Right lobe of liver (tissue), 6 donors: ENCODE results near the gene CFAP20DC. TPM values are rescaled to one million over a fixed set of nuclear protein-coding genes. Genes with fewer than 3 reads are reported as not detected.

ENCODE experiments used
- ATAC-seq, 4 donors: fragments of 200-7000 bp; cut with Tn5 transposase; one replicate each; pipeline ENCODE4 v1.9.1; 2020; ENCODE audit warnings: mild to moderate bottlenecking in 4 of 4, moderate library complexity in 4 of 4
- DNase-seq, 3 donors: peaks; one replicate each; pipeline ENCODE4 v3.0.0-alpha.2; 2020
- H3K27ac ChIP-seq, 3 donors: fragments of 200-600 bp; one replicate each; pipeline ENCODE4 v1.8.0; 2022
- H3K27me3 ChIP-seq, 2 donors: fragments of 200-600 bp; one replicate each; pipeline ENCODE4 v1.8.0; 2022
- H3K36me3 ChIP-seq, 4 donors: fragments of 200-600 bp; sonication (generic) in 1 of 4; one replicate each; pipeline versions ENCODE4 v1.5.1 to v1.8.0; 2017 to 2022; ENCODE audit warnings: control low read depth in 1 of 4
- H3K4me1 ChIP-seq, 4 donors: fragments of 200-600 bp; sonication (generic) in 1 of 4; one replicate each; pipeline versions ENCODE4 v1.5.1 to v1.8.0; 2017 to 2022; ENCODE audit warnings: control low read depth in 1 of 4
- H3K4me3 ChIP-seq, 3 donors: fragments of 200-600 bp; one replicate each; pipeline ENCODE4 v1.8.0; 2022
- H3K9me3 ChIP-seq, 4 donors: fragments of 200-600 bp; sonication (generic) in 1 of 4; one replicate each; pipeline versions ENCODE4 v1.5.1 to v1.8.0; 2017 to 2022; ENCODE audit warnings: control low read depth in 1 of 4
- CTCF ChIP-seq, 4 donors: fragments of 200-600 bp in 3 of 4; fragments of 450-650 bp in 1 of 4; IDR thresholded peaks; one replicate each; pipeline versions ENCODE4 v1.5.1 to v1.8.0; 2016 to 2022; ENCODE audit warnings: antibody characterized with exemption in 4 of 4, mild to moderate bottlenecking in 2 of 4
- POLR2A ChIP-seq: fragments of 450-650 bp; IDR thresholded peaks from one replicate; pipeline ENCODE4 v1.6.1; 2017; ENCODE audit warnings: antibody characterized with exemption, mild to moderate bottlenecking
- WGBS: methylation state at CpG from one replicate; pipeline ENCODE4 v1.1.6; 2018; ENCODE audit warnings: low coverage, low lambda C conversion rate; ENCODE audit not compliant: insufficient coverage; ENCODE audit errors: missing lambda C conversion rate; 5-methylcytosine and 5-hydroxymethylcytosine counted together
- intact Hi-C, 2 donors: fragments of 100-400 bp; cut with DNase I; formaldehyde crosslinking; loops; one replicate each; pipeline versions ENCODE4 v1.11.2 to v1.14.1; 2022
- total RNA-seq, 6 experiments: library from RNA; depleted of rRNA in 2 of 6; stranded (reverse); fragments of >200 nt in 2 of 6; fragmentation: NEBNext Ultra II Directional in 3 of 6; extraction: Animal tissue kit (Norgen Biotek cat#: 25700) in 3 of 6; gene quantifications; one replicate each; pipeline versions ENCODE4 v1.1.0 to v1.2.4, GENCODE V29; 2016 to 2023
- donor health status: DM: no; HTN: yes; CAD: no.
- donor health status: DM: no; HTN: no; CAD: no.
- donor health status: DM: no; HTN: no; CAD: no.
- donor health status: DM: no; HTN: yes; CAD: no.
- donor health status: DM: no; HTN: yes; CAD: no.

CFAP20DC gene
- total RNA-seq, 6 experiments from 2014 or later = 0.67 to 2.7 (median 1.5) TPM

DNA sequence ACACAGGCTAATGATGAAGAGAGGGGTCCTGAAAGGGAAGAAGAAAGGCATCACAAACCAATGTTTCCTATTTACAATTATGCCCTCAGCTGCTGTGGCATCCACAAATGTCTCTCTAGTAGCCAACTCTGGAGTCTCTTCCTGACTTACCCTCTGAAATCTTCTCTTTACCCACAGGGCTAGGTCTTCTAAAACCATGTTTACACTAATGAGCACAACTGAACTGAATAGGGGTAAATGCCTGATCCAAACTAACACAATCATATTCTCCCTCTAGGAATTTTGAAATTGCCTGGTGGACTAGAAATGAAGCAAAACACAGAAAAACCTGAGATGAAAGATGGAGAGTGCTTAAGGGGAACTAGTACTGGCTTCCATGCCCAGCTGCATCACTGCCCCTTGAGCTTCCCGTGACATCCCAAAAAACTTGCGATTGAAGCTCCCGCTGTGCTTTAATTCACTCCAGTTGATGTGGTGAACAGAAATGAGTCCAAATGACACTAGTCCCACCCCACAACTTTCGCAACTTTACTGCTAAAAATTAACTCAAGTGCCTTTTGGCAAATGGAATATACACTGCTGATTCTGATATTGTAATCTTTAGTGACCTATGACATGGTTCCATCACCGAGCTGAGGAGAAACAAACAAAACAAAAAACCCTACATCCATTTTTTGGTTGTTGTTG is 32.8 kb downstream of the CFAP20DC start:
- H3K27me3 ChIP-seq = no peaks in the 10 kb centered on the region
- H3K4me3 ChIP-seq = peak overlapping the region in 1 of 3 donors; percentile 3
- ATAC-seq = peak; percentile 86 to 95 (median 92)
- peak in 2 of 3 donors; percentile 60 to 72 for DNase-seq
- 14% methylated on average over 3 of the region's 5 CpGs for WGBS
- H3K4me1 ChIP-seq = peaks cover 0 to 13% (median 3%) of the 10 kb centered on the region in 4 donors
- no peaks in the 10 kb centered on the region for H3K36me3 ChIP-seq
- H3K27ac ChIP-seq = peak overlapping the region; percentile 56 to 87 (median 61)
- TF ChIP-seq POLR2A (no peak), CTCF (IDR thresholded peaks at IDR 0.05) (no peak)
- intact Hi-C loops = no loop called here
- H3K9me3 ChIP-seq = no peaks in the 10 kb centered on the region

DNA sequence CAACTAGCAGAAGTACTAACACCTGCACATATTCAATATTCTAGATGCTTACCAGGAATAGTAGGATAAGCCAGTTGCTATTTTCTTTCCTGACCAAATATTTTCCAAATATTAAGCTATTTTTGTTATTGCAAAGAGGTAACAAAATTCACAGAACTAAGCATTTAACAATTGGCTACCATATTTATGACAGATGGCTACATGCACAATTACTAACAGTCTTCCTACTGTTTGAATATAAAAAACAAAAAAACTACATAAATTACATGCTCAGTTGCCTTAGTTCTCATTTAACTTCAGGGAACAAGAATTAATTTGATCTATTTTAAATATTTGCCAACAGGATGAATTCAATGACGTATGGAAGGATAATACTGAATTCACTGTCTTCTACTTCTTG is 36.2 kb downstream of the CFAP20DC start:
- Histone ChIP-seq H3K27ac (no peak overlapping the region), H3K4me3 (no peak overlapping the region), H3K36me3 (no peaks in the 10 kb centered on the region), H3K4me1 (peaks cover 0 to 13% (median 3%) of the 10 kb centered on the region in 4 donors), H3K9me3 (no peaks in the 10 kb centered on the region), H3K27me3 (no peaks in the 10 kb centered on the region)
- no peak for DNase-seq
- TF ChIP-seq POLR2A = no peak
- no peak for TF ChIP-seq CTCF (IDR thresholded peaks at IDR 0.05)
- 80% methylated on average over 1 of the region's 1 CpG for WGBS
- no peak for ATAC-seq
- intact Hi-C loops = no loop called here

DNA sequence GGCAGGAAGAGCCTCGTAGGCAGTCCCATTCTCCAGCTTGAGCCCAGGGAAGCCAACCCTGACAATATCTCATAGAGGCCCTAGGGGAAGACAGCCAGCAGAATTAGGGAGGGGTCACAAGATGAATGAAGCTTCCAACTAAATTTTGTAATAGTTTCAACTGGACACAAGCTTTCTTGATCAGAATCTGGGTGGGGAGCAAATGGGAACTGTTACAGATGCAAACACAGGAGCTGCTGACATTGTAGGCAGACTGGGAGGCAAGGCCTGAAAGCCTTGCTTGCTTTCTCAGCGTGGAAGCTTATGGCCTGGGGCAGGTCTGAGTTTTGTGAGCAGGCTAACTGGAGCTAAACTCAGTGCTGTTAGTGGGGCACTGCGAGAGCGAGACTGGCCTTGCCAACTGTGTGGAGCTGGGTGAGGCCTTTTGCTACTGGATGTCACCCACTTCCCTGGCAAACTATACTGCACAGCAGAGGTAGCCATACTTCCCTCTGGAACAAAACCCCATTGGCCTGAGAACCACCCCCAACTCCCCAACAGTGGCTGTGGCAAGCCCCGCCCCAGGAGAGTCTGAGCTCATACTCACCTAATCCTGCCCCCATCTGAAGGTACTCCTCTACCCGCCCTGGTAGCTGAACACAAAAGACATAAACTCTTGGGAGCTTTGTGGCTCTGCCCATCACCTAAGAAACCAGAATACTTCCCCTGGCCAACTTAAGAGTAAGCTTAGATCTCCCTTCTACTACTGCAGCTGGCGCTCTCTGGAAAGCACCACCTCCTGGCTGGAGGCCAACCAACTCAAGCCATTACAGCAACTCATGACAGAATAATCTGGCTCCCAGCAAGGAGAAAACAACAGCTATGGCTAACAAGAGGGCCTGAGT is 42.9 kb downstream of the CFAP20DC start:
- no peaks in the 10 kb centered on the region for H3K9me3 ChIP-seq
- DNase-seq (no peak), ATAC-seq (peak in 1 of 4 donors; percentile 28)
- no peak overlapping the region for H3K4me3 ChIP-seq
- no peak for TF ChIP-seq POLR2A
- TF ChIP-seq CTCF (IDR thresholded peaks at IDR 0.05) = no peak
- 66% methylated on average over 3 of the region's 7 CpGs for WGBS
- H3K27me3 ChIP-seq = no peaks in the 10 kb centered on the region
- intact Hi-C loops = no loop called here
- H3K27ac ChIP-seq = no peak overlapping the region
- no peaks in the 10 kb centered on the region for H3K4me1 ChIP-seq
- H3K36me3 ChIP-seq = no peaks in the 10 kb centered on the region

DNA sequence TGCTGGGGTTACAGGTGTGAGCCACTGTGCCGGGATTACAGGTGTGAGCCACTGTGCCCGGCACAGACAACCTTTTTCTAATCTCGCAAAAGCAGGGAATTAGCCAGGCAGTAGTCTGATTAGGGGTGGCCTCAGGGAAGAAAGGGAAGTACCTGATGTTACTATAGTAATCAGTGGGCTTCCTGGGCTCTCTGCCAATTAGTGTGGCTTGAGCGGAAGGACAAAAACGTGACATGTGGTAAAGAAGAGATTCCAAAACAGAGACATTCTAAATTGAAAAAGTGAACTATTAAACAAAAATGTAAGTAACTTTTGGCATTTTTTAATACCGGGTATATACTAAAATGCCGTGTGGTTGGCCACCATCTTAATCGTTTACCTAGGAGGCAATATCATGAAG is 48.1 kb downstream of the CFAP20DC start:
- DNase-seq = no peak

More for the DNA sequence above, 48.1 kb downstream of the CFAP20DC start:
- no peak for TF ChIP-seq POLR2A
- no peak for TF ChIP-seq CTCF (IDR thresholded peaks at IDR 0.05)
- H3K4me1 ChIP-seq = no peaks in the 10 kb centered on the region
- no peak for ATAC-seq
- no peak overlapping the region for H3K4me3 ChIP-seq
- no peak overlapping the region for H3K27ac ChIP-seq
- H3K27me3 ChIP-seq = no peaks in the 10 kb centered on the region
- no peaks in the 10 kb centered on the region for H3K36me3 ChIP-seq
- intact Hi-C loops = no loop called here
- no peaks in the 10 kb centered on the region for H3K9me3 ChIP-seq
- 61% methylated on average over 8 of the region's 8 CpGs for WGBS
